Measurements from ENCODE around the gene COQ8B.
"Not testable (repeated sequence)": the region's sequence is repeated elsewhere in the genome, so short reads cannot be mapped to it uniquely, and the experiment has no call there.

The COQ8B gene

GRCh38 chr19:40739030-40739839, 22.5 kb upstream of the COQ8B start:
- DNase-seq (ENCODE audit: low read depth in 1 of 2, low spot score in 1 of 2) = no peak
- in situ Hi-C loops (cut with HindIII; ENCODE audit: low pct_unique_long_range_greater_than_20kb, low sequenced_read_pairs) = no loop called here
- no peak for TF ChIP-seq JUND (IDR thresholded peaks at IDR 0.05; ENCODE audit: low read depth)

GRCh38 chr19:40737102-40737644, 20.5 kb upstream of the COQ8B start:
- no peak for TF ChIP-seq JUND (IDR thresholded peaks at IDR 0.05; ENCODE audit: low read depth)
- no peak for DNase-seq (ENCODE audit: low read depth in 1 of 2, low spot score in 1 of 2)
- in situ Hi-C loops (cut with HindIII; ENCODE audit: low pct_unique_long_range_greater_than_20kb, low sequenced_read_pairs) = no loop called here

GRCh38 chr19:40736661-40737060, 20.0 kb upstream of the COQ8B start:
- no peak for TF ChIP-seq JUND (IDR thresholded peaks at IDR 0.05; ENCODE audit: low read depth)
- DNase-seq (ENCODE audit: low read depth in 1 of 2, low spot score in 1 of 2) = no peak
- in situ Hi-C loops (cut with HindIII; ENCODE audit: low pct_unique_long_range_greater_than_20kb, low sequenced_read_pairs) = no loop called here

GRCh38 chr19:40735013-40735771, 18.5 kb upstream of the COQ8B start:
- in situ Hi-C loops (cut with HindIII; ENCODE audit: low pct_unique_long_range_greater_than_20kb, low sequenced_read_pairs) = no loop called here
- no peak for DNase-seq (ENCODE audit: low read depth in 1 of 2, low spot score in 1 of 2)
- no peak for TF ChIP-seq JUND (IDR thresholded peaks at IDR 0.05; ENCODE audit: low read depth)

- DNase-seq (ENCODE audit: low read depth in 1 of 2, low spot score in 1 of 2) = no peak
- in situ Hi-C loops (cut with HindIII; ENCODE audit: low pct_unique_long_range_greater_than_20kb, low sequenced_read_pairs) = no loop called here
- no peak for TF ChIP-seq JUND (IDR thresholded peaks at IDR 0.05; ENCODE audit: low read depth)
Observed at GRCh38 chr19:40733149-40733548, 16.5 kb upstream of the COQ8B start.

DNA sequence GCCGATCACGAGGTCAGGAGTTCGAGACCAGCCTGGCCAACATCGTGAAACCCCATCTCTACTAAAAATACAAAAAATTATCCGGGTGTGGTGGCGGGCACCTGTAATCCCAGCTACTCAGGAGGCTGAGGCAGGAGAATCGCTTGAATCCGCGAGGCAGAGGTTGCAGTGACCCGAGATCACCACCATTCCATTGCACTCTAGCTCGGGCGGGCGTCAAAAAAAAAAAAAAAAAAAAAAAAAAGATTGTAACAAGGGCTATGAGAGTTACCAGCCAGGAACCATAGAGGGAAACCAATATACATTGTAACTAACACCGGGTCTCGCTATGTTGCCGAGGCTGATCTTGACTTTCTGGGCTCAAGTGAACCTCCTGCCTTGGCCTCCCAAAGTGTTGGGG, 15.6 kb upstream of the COQ8B start:
- DNase-seq (ENCODE audit: low read depth in 1 of 2, low spot score in 1 of 2); in situ Hi-C loops (cut with HindIII; ENCODE audit: low pct_unique_long_range_greater_than_20kb, low sequenced_read_pairs): not testable (repeated sequence)

- in situ Hi-C loops (cut with HindIII; ENCODE audit: low pct_unique_long_range_greater_than_20kb, low sequenced_read_pairs); DNase-seq (ENCODE audit: low read depth in 1 of 2, low spot score in 1 of 2): not testable (repeated sequence)
Observed at GRCh38 chr19:40730065-40730464, 13.4 kb upstream of the COQ8B start.

- no peak for TF ChIP-seq JUND (IDR thresholded peaks at IDR 0.05; ENCODE audit: low read depth)
- no peak for DNase-seq (ENCODE audit: low read depth in 1 of 2, low spot score in 1 of 2)
- in situ Hi-C loops (cut with HindIII; ENCODE audit: low pct_unique_long_range_greater_than_20kb, low sequenced_read_pairs) = no loop called here
Observed at GRCh38 chr19:40726279-40726678, 9.6 kb upstream of the COQ8B start.

DNA sequence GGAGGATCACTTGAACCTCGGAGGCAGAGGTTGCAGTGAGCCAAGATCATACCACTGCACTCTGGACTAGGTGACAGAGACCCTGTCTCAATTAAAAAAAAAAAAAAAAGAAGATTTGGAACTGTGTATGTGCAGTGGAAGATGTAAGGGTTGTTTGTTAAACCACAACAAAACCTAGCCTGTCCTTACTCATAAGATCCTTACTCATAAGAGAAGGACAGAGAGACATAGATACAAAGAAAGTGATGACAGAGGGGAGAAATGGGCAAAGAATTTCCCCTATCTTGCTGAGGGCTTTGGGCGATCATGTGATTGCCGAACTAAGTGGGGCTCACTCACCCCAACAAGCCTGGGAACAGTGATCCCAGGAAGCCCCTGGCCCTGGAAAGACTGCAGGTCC, 8.2 kb upstream of the COQ8B start:
- no peak for TF ChIP-seq JUND (IDR thresholded peaks at IDR 0.05; ENCODE audit: low read depth)
- in situ Hi-C loops (cut with HindIII; ENCODE audit: low pct_unique_long_range_greater_than_20kb, low sequenced_read_pairs) = no loop called here

DNA sequence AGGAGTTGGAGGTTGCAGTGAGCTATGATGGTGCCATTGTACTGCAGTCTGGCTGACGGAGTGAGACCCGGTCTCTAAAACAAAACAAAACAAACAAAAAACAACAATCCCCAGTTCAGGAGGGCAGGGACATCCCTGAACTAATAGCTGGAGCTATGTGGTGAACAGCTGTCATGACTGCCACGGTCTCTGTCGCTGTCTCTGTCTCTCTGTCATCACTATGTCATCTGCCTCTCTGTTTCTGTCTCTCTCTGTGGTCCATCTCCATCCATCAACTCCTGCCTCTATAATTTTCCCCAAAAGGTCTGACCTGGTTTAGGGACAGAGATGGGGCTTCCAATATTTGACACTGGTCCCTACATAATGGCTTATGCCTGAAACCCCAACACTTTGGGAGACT, 7.6 kb upstream of the COQ8B start:
- TF ChIP-seq JUND (IDR thresholded peaks at IDR 0.05; ENCODE audit: low read depth) = no peak
- DNase-seq (ENCODE audit: low read depth in 1 of 2, low spot score in 1 of 2) = no peak
- in situ Hi-C loops (cut with HindIII; ENCODE audit: low pct_unique_long_range_greater_than_20kb, low sequenced_read_pairs) = no loop called here

More for the DNA sequence above, 8.2 kb upstream of the COQ8B start:
- no peak for DNase-seq (ENCODE audit: low read depth in 1 of 2, low spot score in 1 of 2)

GRCh38 chr19:40723661-40724254, 7.1 kb upstream of the COQ8B start:
- TF ChIP-seq JUND (IDR thresholded peaks at IDR 0.05; ENCODE audit: low read depth) = no peak
- in situ Hi-C loops (cut with HindIII; ENCODE audit: low pct_unique_long_range_greater_than_20kb, low sequenced_read_pairs) = no loop called here
- no peak for DNase-seq (ENCODE audit: low read depth in 1 of 2, low spot score in 1 of 2)

DNA sequence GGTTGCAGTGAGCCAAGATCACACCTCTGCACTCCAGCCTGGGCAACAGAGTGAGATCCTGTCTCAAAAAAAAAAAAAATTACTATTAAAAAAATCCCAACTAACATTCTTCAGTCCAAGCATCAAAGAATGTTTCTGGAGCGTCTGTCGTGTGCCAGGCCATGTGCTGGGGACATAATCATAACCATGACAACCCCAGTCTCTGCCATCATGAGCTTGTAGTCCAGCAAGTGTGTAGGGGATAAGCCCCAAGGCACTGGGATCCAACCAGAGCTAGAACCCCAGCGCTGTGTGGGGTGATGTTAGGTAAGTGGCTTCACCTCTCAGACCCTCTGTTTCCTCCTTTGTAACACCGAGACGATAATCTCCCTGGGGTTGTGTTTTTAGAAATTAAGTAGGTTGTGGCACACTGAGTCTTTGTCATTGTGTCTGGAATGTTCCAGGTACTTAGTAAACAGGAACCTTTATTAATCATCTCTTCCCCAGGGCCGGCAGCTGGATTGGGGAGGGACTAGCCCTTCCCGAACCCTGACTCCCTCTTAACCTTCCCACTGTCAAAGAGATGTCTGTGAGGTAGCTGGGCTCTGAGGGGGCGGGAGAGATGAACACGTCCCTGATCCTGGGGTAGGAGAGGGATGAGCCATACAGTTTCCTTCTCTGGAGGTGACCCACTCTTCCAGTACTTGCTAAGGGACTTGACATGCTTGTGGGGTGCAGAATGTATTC, 5.4 kb upstream of the COQ8B start:
- in situ Hi-C loops (cut with HindIII; ENCODE audit: low pct_unique_long_range_greater_than_20kb, low sequenced_read_pairs) = no loop called here
- no peak for TF ChIP-seq JUND (IDR thresholded peaks at IDR 0.05; ENCODE audit: low read depth)
- DNase-seq (ENCODE audit: low read depth in 1 of 2, low spot score in 1 of 2) = no peak

Measured in T47D (cell line).